Renal pelvis (tissue), 4 donors: ENCODE data around the gene PEX7. TPM values are rescaled to one million over a fixed set of nuclear protein-coding genes. Genes with fewer than 3 reads are reported as not detected.
"Not testable (repeated sequence)": the region's sequence is repeated elsewhere in the genome, so short reads cannot be mapped to it uniquely, and the experiment has no call there.

Experiments
- DNase-seq: peaks from one replicate; pipeline ENCODE4 v3.0.0-alpha.2; 2013
- polyA plus RNA-seq, 3 donors: library from polyadenylated mRNA; unstranded; fragments of 120-200 nt; gene quantifications; one replicate each; pipeline ENCODE4 v1.2.1, GENCODE V29; 2013; ENCODE audit not compliant: insufficient read length in 3 of 3

The PEX7 gene
- polyA plus RNA-seq, 3 donors: 10.6 to 14.2 (median 11.2) TPM

- no peak for DNase-seq
These were observed 34.1 kb upstream of the PEX7 start for GRCh38 chr6:136788069-136788902.

GRCh38 chr6:136789440-136789839 lies 33.0 kb upstream of the PEX7 start:
- not testable (repeated sequence) for DNase-seq

GRCh38 chr6:136790411-136791295 lies 31.7 kb upstream of the PEX7 start:
- DNase-seq: no peak

DNA sequence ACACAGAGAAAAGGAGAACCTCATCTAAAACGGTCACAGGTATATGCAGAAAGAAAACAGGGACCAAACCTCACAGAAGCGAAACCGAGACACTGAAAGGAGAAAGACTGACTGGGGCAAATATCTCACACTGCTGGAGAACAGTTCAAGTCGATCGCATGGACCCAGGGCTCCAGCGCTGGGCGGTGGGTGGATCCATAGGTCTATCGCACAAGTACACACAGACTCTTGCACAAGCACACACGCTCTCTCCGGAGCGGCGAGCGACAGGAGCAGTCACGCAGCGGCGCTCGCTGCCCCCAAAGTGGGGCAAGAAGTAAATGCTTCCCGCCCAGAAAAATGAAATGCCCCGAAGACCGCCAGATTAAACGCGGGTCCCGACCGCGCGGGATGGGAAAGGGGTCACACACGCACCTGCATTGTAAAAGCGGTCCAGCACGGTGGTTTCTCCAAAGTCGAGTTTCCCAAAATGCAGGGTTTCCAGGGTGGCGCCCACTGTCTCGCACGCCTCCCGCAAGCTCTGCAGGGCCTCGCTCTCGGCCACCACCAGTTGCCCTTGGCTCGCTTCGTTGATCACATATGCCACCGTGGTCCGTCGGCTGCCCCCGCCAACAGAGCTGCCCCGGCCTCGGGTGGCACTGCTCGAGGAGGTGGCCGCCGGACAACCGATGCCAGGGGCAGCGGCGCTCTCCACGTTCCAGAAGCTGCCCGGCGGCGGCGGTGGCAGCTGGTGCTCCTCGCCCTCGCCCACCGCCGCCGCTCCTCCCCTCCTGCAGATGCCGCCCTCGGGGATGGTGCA lies 30.9 kb upstream of the PEX7 start:
- DNase-seq: peak; percentile 39

GRCh38 chr6:136792095-136792409 lies 30.3 kb upstream of the PEX7 start:
- no peak for DNase-seq

DNA sequence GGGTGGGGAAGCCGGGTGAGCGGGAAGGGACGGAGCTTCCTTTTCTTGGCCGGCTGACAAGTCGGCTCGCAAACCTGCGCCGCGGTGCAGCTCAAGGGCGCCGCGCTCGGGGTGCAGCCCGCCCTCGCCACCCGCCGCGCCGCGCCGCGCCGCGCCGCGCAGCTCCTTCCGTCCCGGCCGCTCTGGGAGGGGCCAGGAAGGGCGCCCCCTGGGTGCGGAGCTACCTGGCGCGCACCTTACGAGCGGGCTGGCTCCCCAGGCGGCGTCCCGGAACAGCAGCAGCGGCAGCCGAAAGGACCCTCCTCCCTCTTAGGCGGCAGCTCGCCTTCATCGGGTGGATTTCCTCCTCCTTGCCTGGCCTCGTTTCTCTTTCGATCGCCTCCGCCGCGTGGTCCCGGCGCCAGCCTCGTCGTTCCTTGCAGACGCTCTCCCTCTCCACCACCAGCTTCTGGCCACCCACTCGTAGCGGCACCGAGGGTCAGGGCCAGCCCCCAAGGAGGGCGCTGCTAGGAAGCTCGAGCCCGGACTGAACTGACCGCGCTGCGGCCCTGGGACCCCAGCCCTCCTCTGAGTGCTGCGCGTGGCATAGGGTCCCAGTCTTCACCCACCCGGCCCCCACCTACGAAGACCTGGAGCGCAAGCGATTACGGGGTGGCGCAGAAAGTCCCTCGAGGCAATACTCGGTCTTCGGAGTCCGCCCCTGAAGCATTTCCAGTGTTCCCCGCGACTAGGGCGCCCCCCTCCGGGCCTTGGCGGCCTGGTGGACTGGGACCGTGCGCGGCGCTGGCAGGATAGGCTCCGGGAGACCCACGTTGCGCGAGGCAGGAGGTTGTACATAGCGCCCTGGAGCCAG lies 29.8 kb upstream of the PEX7 start, which contains the start of gene MAP3K5:
Gene MAP3K5 (minus strand): TSS at position 68 of the 853 bp plus-strand sequence. CDS start 320 bp downstream, outside the sequence.
- DNase-seq: peak; percentile 87

GRCh38 chr6:136793363-136793762 lies 29.0 kb upstream of the PEX7 start:
- DNase-seq: no peak

DNA sequence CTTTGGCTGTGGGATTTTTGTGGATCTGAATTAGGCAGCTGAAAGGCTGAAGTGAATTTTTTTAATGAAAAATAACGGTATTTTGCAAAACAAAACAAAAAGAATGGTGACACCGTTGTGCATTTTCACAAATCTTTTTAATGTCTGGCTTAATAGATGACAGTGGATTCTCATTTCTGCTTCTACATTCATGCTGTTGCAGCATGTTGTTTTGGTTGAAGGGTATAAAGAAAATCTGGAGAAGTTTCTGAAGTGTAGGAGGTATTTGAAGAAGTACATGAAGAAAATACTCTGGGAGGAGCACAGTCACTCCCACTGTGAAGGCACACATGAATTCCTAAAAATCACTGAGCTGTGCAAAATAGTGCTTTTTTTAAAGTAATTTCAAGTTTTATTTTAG lies 27.0 kb upstream of the PEX7 start:
- no peak for DNase-seq

GRCh38 chr6:136795996-136796395 lies 26.4 kb upstream of the PEX7 start:
- DNase-seq: no peak

- DNase-seq: no peak
These were observed 24.3 kb upstream of the PEX7 start for GRCh38 chr6:136798044-136798443.

- DNase-seq: no peak
These were observed 20.8 kb upstream of the PEX7 start for GRCh38 chr6:136801581-136801980.

GRCh38 chr6:136803608-136804007 lies 18.8 kb upstream of the PEX7 start:
- DNase-seq: no peak

DNA sequence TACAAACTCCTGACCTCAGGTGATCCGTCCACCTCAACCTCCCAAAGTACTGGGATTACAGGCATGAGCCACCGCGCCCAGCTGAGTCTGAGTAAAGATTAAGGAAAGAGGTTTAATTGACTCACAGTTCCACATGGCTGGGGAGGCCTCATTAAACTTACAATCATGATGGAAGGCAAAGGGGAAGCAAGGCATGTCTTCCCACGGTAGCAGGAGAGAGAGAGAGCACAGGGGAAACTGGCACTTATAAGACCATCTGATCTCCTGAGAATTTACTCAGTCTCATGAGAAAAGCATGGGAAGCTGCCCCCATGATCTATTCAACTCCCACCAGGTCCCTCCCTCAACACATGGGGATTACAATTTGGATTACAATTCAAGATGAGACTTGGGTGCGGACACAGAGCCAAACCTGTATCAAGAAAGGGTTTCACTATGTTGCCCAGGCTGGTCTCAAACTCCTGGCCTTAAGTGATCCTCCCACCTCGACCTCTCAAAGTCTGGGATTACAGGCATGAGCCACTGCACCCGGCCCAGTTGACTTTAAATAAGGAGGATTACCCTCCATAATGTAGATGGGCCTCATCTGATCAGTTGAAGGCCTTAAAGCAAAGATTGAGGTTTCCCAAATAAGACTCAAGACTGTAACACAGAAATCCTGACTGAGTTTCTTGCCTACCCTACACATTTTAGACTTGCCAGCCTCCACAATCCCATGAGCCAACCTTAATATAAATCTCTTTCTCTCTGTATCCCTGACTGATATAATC lies 13.1 kb upstream of the PEX7 start:
- no peak for DNase-seq

GRCh38 chr6:136811272-136811671 lies 11.1 kb upstream of the PEX7 start:
- no peak for DNase-seq

DNA sequence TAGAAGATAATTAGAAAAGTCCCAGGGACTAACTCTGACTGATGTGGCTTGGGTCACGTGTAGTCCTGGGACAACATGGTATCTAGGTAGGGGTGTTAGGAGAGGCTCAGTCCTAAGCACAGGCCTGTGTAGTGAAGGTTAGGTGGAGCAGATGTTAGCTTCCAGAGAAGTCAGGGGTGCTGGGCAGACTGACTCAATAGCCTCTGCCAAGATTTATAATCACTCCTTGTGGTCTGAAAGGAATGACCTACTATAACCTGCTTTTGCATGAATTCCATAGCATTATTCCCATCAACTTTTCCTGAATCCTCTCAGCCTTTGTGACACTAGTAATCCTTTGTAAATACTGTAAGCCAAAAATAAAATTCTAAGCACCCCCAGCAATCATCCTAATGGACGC lies 10.2 kb upstream of the PEX7 start:
- DNase-seq: no peak

GRCh38 chr6:136815608-136816007 lies 6.8 kb upstream of the PEX7 start:
- not testable (repeated sequence) for DNase-seq

GRCh38 chr6:136816656-136817055 lies 5.7 kb upstream of the PEX7 start:
- DNase-seq: no peak

GRCh38 chr6:136820561-136820960 lies 1.8 kb upstream of the PEX7 start:
- DNase-seq: no peak

- DNase-seq: no peak
These were observed 381 bp upstream of the PEX7 start for GRCh38 chr6:136822046-136822375.

GRCh38 chr6:136823128-136823660 lies 802 bp downstream of the PEX7 start:
- no peak for DNase-seq
